ENCODE measurements around the gene DOCK1. TPM values are rescaled to one million over a fixed set of nuclear protein-coding genes. Genes with fewer than 3 reads are reported as not detected.

Gene DOCK1
- 20.1 to 25.5 TPM (median 24.2 TPM) in 5 replicates for total RNA-seq (2022; extraction: Qiagen RNA extraction)

GRCh38 chr10:126904818-126905701 lies at the start of gene DOCK1:
DOCK1 (plus strand) TSS chr10:126905428; CDS start chr10:126905518, 90 bp downstream.

GRCh38 chr10:127196282-127197153 lies 291.3 kb downstream of the DOCK1 start, which contains the start of gene INSYN2A:
INSYN2A (minus strand) TSS chr10:127196591; CDS start chr10:127176395, 20,196 bp downstream.

Other genes starting within 250 kb of the DOCK1 start
- gene C10orf90, start 234.7 kb upstream of the DOCK1 start, total RNA-seq (2022; extraction: Qiagen RNA extraction) = 2.7 to 3.7 TPM (median 3.5 TPM) in 5 replicates

Measured in A549 treated with Mapracorat at 1 μM for 4 hours (cell line).